Globus pallidus (tissue), 1 donor: ENCODE results near the gene ACLY.
"Not testable (repeated sequence)": the region's sequence is repeated elsewhere in the genome, so short reads cannot be mapped to it uniquely, and the experiment has no call there.

ENCODE experiments used
- DNase-seq: peaks from one replicate; pipeline ENCODE4 v3.0.0-alpha.2; 2015; ENCODE audit warnings: low spot score

ACLY gene

GRCh38 chr17:41939693-41940090 is 20.9 kb upstream of the ACLY start:
- DNase-seq, result no peak

GRCh38 chr17:41939044-41939692 is 20.4 kb upstream of the ACLY start:
- DNase-seq, result no peak

- DNase-seq, result no peak
Observed at GRCh38 chr17:41937970-41938954, 19.5 kb upstream of the ACLY start.

GRCh38 chr17:41935641-41936040 is 16.9 kb upstream of the ACLY start:
- DNase-seq, result no peak

GRCh38 chr17:41932816-41933389 is 14.2 kb upstream of the ACLY start:
- peak; percentile 23 for DNase-seq

GRCh38 chr17:41931715-41932114 is 13.0 kb upstream of the ACLY start:
- not testable (repeated sequence) for DNase-seq

- DNase-seq, result not testable (repeated sequence)
Observed at GRCh38 chr17:41930833-41931156, 12.0 kb upstream of the ACLY start.

GRCh38 chr17:41930009-41930832 is 11.5 kb upstream of the ACLY start, which contains the start of gene ODAD4:
Gene ODAD4 (plus strand): TSS chr17:41930617. CDS start chr17:41930724, 107 bp downstream.
- DNase-seq, result peak; percentile 95

GRCh38 chr17:41928693-41929251 is 10.0 kb upstream of the ACLY start:
- no peak for DNase-seq

- no peak for DNase-seq
Observed at GRCh38 chr17:41925991-41926590, 7.3 kb upstream of the ACLY start.

GRCh38 chr17:41920580-41920955 is 1.8 kb upstream of the ACLY start:
- no peak for DNase-seq

GRCh38 chr17:41919840-41920579 is 1.3 kb upstream of the ACLY start:
- no peak for DNase-seq

GRCh38 chr17:41919165-41919817 is 540 bp upstream of the ACLY start:
- no peak for DNase-seq

- DNase-seq, result peak; percentile 25
Observed at GRCh38 chr17:41917679-41918313, 955 bp downstream of the ACLY start.

GRCh38 chr17:41917192-41917591 is 1.6 kb downstream of the ACLY start:
- no peak for DNase-seq

- no peak for DNase-seq
Observed at GRCh38 chr17:41915566-41915965, 3.2 kb downstream of the ACLY start.

GRCh38 chr17:41915020-41915419 is 3.7 kb downstream of the ACLY start:
- no peak for DNase-seq

- DNase-seq, result no peak
Observed at GRCh38 chr17:41914358-41914766, 4.4 kb downstream of the ACLY start.

- no peak for DNase-seq
Observed at GRCh38 chr17:41913798-41914197, 5.0 kb downstream of the ACLY start.

GRCh38 chr17:41912925-41913324 is 5.8 kb downstream of the ACLY start:
- no peak for DNase-seq
